ENCODE measurements around the gene ANKRD13D. TPM values are rescaled to one million over a fixed set of nuclear protein-coding genes. Genes with fewer than 3 reads are reported as not detected.

The ANKRD13D gene
- total and polyA plus RNA-seq, 9 donors = 5.6 to 60.9 (median 41.3) TPM

DNA sequence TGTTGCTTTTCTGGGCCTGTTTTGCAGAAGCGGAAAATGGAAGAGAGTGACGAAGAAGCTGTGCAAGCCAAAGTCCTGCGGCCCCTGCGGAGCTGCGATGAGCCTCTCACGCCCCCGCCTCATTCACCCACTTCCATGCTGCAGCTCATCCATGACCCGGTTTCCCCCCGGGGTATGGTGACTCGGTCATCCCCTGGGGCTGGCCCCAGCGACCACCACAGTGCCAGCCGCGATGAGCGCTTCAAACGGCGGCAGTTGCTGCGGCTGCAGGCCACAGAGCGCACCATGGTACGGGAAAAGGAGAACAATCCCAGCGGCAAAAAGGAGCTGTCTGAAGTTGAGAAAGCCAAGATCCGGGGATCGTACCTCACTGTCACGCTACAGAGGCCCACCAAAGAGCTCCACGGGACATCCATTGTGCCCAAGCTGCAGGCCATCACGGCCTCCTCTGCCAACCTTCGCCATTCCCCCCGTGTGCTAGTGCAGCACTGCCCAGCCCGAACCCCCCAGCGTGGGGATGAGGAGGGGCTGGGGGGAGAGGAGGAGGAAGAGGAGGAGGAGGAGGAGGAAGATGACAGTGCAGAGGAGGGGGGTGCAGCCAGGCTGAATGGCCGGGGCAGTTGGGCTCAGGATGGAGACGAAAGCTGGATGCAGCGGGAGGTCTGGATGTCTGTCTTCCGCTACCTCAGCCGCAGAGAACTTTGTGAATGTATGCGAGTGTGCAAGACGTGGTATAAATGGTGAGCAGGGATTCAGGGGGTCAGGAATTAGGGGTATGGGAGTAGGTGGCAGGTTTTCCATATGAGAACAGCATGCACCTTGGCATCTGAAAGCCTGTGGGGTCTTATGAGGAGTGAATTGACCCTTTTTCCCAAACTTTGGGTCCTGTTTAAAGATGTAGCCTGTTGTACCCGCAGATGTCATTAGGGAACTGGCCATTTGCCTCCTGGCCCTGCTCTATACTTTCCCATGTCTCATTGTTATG is 38.8 kb upstream of the ANKRD13D start:
- H3K4me1 ChIP-seq (ENCODE audit: insufficient read depth) = no peaks in the 10 kb centered on the region
- intact Hi-C loops (cut with DNase I) = no loop called here
- H3K9me3 ChIP-seq = no peaks in the 10 kb centered on the region
- H3K27ac ChIP-seq = no peak overlapping the region
- H3K27me3 ChIP-seq = no peaks in the 10 kb centered on the region
- WGBS, 3 donors = 89 to 91% (median 90%) methylated on average over 37 of the region's 37 CpGs
- TF ChIP-seq, protein P1, sequence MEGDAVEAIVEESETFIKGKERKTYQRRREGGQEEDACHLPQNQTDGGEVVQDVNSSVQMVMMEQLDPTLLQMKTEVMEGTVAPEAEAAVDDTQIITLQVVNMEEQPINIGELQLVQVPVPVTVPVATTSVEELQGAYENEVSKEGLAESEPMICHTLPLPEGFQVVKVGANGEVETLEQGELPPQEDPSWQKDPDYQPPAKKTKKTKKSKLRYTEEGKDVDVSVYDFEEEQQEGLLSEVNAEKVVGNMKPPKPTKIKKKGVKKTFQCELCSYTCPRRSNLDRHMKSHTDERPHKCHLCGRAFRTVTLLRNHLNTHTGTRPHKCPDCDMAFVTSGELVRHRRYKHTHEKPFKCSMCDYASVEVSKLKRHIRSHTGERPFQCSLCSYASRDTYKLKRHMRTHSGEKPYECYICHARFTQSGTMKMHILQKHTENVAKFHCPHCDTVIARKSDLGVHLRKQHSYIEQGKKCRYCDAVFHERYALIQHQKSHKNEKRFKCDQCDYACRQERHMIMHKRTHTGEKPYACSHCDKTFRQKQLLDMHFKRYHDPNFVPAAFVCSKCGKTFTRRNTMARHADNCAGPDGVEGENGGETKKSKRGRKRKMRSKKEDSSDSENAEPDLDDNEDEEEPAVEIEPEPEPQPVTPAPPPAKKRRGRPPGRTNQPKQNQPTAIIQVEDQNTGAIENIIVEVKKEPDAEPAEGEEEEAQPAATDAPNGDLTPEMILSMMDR (IDR thresholded peaks at IDR 0.05) = no peak
- no peak for TF ChIP-seq POLR2A (IDR thresholded peaks at IDR 0.05)
- no peak for TF ChIP-seq EP300 (IDR thresholded peaks at IDR 0.05)
- no peak for DNase-seq
- no peaks in the 10 kb centered on the region for H3K36me3 ChIP-seq
- H3K4me3 ChIP-seq = no peak overlapping the region

- intact Hi-C loops (cut with DNase I) = no loop called here
- DNase-seq = no peak
- H3K36me3 ChIP-seq = no peaks in the 10 kb centered on the region
- no peak overlapping the region for H3K4me3 ChIP-seq
- no peaks in the 10 kb centered on the region for H3K27me3 ChIP-seq
- no peaks in the 10 kb centered on the region for H3K4me1 ChIP-seq (ENCODE audit: insufficient read depth)
- no peak overlapping the region for H3K27ac ChIP-seq
- 82 to 96% (median 86%) methylated on average over 1 of the region's 1 CpG for WGBS, 3 donors
- TF ChIP-seq EP300 (IDR thresholded peaks at IDR 0.05) (no peak), POLR2A (IDR thresholded peaks at IDR 0.05) (no peak)
- TF ChIP-seq, protein P1 (IDR thresholded peaks at IDR 0.05) = no peak
- no peaks in the 10 kb centered on the region for H3K9me3 ChIP-seq
Measured at GRCh38 chr11:67251841-67252240, 37.3 kb upstream of the ANKRD13D start.

GRCh38 chr11:67252831-67253239 is 36.3 kb upstream of the ANKRD13D start:
- H3K27me3 ChIP-seq = no peaks in the 10 kb centered on the region
- H3K4me1 ChIP-seq (ENCODE audit: insufficient read depth) = no peaks in the 10 kb centered on the region
- DNase-seq = no peak
- TF ChIP-seq, protein P1 (IDR thresholded peaks at IDR 0.05) = no peak
- TF ChIP-seq POLR2A (IDR thresholded peaks at IDR 0.05) (no peak), EP300 (IDR thresholded peaks at IDR 0.05) (no peak)
- 82 to 91% (median 88%) methylated on average over 4 of the region's 4 CpGs for WGBS, 3 donors
- H3K36me3 ChIP-seq = no peaks in the 10 kb centered on the region
- H3K9me3 ChIP-seq = no peaks in the 10 kb centered on the region
- no peak overlapping the region for H3K4me3 ChIP-seq
- H3K27ac ChIP-seq = no peak overlapping the region
- intact Hi-C loops (cut with DNase I) = no loop called here

GRCh38 chr11:67253872-67254624 is 35.1 kb upstream of the ANKRD13D start:
- H3K4me3 ChIP-seq = no peak overlapping the region
- no peak for DNase-seq
- WGBS, 3 donors = 87 to 90% (median 87%) methylated on average over 14 of the region's 14 CpGs
- H3K4me1 ChIP-seq (ENCODE audit: insufficient read depth) = peaks cover 2% of the 10 kb centered on the region
- no peaks in the 10 kb centered on the region for H3K9me3 ChIP-seq
- intact Hi-C loops (cut with DNase I) = no loop called here
- no peak overlapping the region for H3K27ac ChIP-seq
- no peaks in the 10 kb centered on the region for H3K36me3 ChIP-seq
- TF ChIP-seq, protein P1 (IDR thresholded peaks at IDR 0.05) = no peak
- TF ChIP-seq POLR2A (IDR thresholded peaks at IDR 0.05) = no peak
- no peak for TF ChIP-seq EP300 (IDR thresholded peaks at IDR 0.05)
- no peaks in the 10 kb centered on the region for H3K27me3 ChIP-seq
